A673 (cell line): ENCODE measurements around the gene ZNF664. TPM values are rescaled to one million over a fixed set of nuclear protein-coding genes. Genes with fewer than 3 reads are reported as not detected.

Experiments used
- BruUV-seq: library from RNA; stranded (reverse); fragments of 400-500 nt; replicated peaks from 2 replicates; lab custom pipeline; 2021; lab: Mats Ljungman, UMichigan
- CTCF ChIA-PET: fragments of 300-600 bp; sonication (Branson Sonifier 250); formaldehyde crosslinking; loops from one replicate; lab custom pipeline; 2022; ENCODE audit warnings: antibody characterized with exemption; lab: Charles Lee
- POLR2A ChIA-PET: fragments of 300-600 bp; sonication (Branson Sonifier 250); formaldehyde crosslinking; loops from one replicate; lab custom pipeline; 2022; ENCODE audit warnings: antibody characterized with exemption; ENCODE audit not compliant: low non-redundant PET; lab: Charles Lee
- DNase-seq: peaks from one replicate; pipeline ENCODE4 v3.0.0-alpha.2; 2015; ENCODE audit warnings: low spot score
- H3K27ac ChIP-seq: fragments of 200-600 bp; sonication (generic); 2 replicates; pipeline ENCODE4 v1.5.1; 2016; ENCODE audit warnings: mixed run types, low read depth, mild to moderate bottlenecking, mixed read lengths, antibody characterized with exemption, low read length; ENCODE audit not compliant: poor library complexity, severe bottlenecking
- H3K27me3 ChIP-seq: fragments of 200-600 bp; sonication (generic); replicated peaks from 2 replicates; pipeline ENCODE4 v1.6.1; 2017; ENCODE audit warnings: mixed run types, low read depth, mild to moderate bottlenecking, mixed read lengths, antibody characterized with exemption, low read length; ENCODE audit not compliant: insufficient read depth, poor library complexity
- H3K36me3 ChIP-seq: fragments of 200-600 bp; sonication (generic); 2 replicates; pipeline ENCODE4 v1.6.1; 2016; ENCODE audit warnings: mixed run types, mild to moderate bottlenecking, mixed read lengths, antibody characterized with exemption, low read length; ENCODE audit not compliant: insufficient read depth, poor library complexity, severe bottlenecking
- H3K4me1 ChIP-seq: fragments of 200-600 bp; sonication (generic); 2 replicates; pipeline ENCODE4 v1.6.1; 2017; ENCODE audit warnings: mixed run types, mild to moderate bottlenecking, mixed read lengths, antibody characterized with exemption, low read length; ENCODE audit not compliant: insufficient read depth, poor library complexity, severe bottlenecking
- H3K4me3 ChIP-seq: fragments of 200-600 bp; sonication (generic); 2 replicates; pipeline ENCODE4 v1.5.1; 2016; ENCODE audit warnings: low read depth, mixed run types, mild to moderate bottlenecking, mixed read lengths, low read length; ENCODE audit not compliant: poor library complexity, severe bottlenecking
- H3K9me3 ChIP-seq: fragments of 200-600 bp; sonication (generic); 2 replicates; pipeline ENCODE4 v1.6.1; 2016; ENCODE audit warnings: mixed run types, low read depth, mild to moderate bottlenecking, mixed read lengths, antibody characterized with exemption, low read length; ENCODE audit not compliant: poor library complexity, severe bottlenecking
- EZH2 ChIP-seq: fragments of 200-600 bp; sonication (generic); IDR thresholded peaks from 2 replicates; pipeline ENCODE4 v1.6.1; 2017; ENCODE audit warnings: borderline replicate concordance, low read depth, mild to moderate bottlenecking, mixed read lengths, antibody characterized with exemption, low read length; ENCODE audit not compliant: poor library complexity, severe bottlenecking
- intact Hi-C: fragments of 100-400 bp; cut with micrococcal nuclease; formaldehyde crosslinking; loops from one replicate; pipeline ENCODE4 v1.10.0; 2022; ENCODE audit not compliant: unreplicated experiment
- total RNA-seq: library from RNA; stranded (reverse); gene quantifications from 2 replicates; pipeline ENCODE4 v1.2.3, GENCODE V29; 2021
- TF ChIP-seq, protein P1 (sequence below): fragments of 300-800, 200-600 bp; sonication (generic); conservative IDR thresholded peaks from 2 replicates; pipeline ENCODE4 v1.5.1; 2017; ENCODE audit warnings: low read depth, mild to moderate bottlenecking, antibody characterized with exemption, low read length, moderate library complexity, mixed read lengths

The ZNF664 gene
- total RNA-seq, 1 experiment from 2014 or later: 135 TPM

DNA sequence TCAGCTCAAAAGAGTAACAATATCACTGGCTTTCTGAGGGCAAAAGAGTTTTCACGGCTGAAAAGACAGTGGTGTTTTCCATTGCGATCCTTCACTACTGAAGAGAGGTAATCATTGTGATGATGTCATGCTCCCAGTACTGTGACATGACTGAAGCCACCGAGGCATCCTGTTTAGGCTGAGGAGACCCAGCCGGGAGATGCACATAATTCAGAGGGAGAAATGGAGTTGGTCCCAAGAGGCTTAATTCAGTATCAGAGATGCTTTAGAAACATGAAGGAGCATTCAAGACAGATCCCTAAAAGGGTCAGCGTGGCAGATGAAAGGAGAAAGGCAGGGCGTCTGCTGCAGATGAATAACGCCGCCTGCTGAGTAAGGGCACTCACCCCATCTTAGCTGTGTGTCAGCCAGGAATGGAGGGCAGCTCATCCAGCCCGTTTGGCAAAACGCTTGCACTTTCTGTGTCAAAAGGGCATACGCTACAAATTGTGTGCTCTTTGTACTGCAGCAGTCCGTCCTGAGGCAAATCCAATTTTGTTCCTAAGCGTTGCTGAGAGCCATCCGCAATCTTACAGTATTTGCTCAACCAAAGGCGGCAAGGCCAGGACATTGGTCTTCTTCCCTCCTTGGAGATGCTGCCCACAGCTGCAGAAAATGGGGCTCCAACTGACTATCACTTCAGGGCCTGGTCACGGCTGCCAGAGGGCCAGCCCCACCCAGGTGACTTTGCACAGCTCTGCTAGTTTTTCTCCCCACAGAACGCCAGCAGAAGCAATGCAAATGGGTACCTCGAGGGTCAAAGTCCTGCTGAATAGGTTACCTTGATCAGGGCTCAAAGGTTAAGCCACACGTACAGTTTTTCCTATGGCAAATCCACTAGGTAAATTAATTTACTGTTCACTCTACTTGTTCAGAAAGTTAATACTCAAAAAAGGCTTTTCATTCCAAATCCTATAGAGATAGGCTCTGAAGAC is 23.9 kb upstream of the ZNF664 start:
- TF ChIP-seq, protein P1, sequence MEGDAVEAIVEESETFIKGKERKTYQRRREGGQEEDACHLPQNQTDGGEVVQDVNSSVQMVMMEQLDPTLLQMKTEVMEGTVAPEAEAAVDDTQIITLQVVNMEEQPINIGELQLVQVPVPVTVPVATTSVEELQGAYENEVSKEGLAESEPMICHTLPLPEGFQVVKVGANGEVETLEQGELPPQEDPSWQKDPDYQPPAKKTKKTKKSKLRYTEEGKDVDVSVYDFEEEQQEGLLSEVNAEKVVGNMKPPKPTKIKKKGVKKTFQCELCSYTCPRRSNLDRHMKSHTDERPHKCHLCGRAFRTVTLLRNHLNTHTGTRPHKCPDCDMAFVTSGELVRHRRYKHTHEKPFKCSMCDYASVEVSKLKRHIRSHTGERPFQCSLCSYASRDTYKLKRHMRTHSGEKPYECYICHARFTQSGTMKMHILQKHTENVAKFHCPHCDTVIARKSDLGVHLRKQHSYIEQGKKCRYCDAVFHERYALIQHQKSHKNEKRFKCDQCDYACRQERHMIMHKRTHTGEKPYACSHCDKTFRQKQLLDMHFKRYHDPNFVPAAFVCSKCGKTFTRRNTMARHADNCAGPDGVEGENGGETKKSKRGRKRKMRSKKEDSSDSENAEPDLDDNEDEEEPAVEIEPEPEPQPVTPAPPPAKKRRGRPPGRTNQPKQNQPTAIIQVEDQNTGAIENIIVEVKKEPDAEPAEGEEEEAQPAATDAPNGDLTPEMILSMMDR: no peak
- no peak for TF ChIP-seq EZH2
- Histone ChIP-seq H3K27me3 (no peaks in the 10 kb centered on the region), H3K27ac (no peak overlapping the region), H3K4me1 (no peaks in the 10 kb centered on the region), H3K36me3 (no peaks in the 10 kb centered on the region), H3K4me3 (no peak overlapping the region), H3K9me3 (no peaks in the 10 kb centered on the region)
- intact Hi-C loops: no loop called here
- ChIA-PET POLR2A (no interaction called here), CTCF (no interaction called here)
- BruUV-seq: no TSS peak
- no peak for DNase-seq

DNA sequence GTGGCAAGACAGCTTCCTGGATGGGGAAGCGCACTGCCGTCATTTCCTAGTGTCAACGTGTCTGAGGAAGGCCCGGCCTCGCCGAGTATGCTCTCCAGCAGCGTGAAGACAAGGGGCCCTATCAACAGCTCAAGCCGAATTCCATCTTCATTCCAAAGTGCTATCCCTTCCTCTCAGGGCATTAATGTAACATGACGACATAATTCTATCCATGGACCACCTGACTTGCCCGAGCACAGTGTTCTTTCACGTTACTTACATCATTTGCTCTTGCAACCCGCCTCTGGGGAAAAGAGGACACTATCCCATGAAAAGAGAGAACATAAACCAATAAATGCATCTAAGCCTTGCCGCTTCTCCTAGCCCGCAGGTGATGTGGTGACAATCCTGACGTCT is 23.2 kb upstream of the ZNF664 start:
- DNase-seq: no peak
- Histone ChIP-seq H3K27me3 (no peaks in the 10 kb centered on the region), H3K27ac (no peak overlapping the region), H3K36me3 (no peaks in the 10 kb centered on the region), H3K4me1 (no peaks in the 10 kb centered on the region), H3K9me3 (no peaks in the 10 kb centered on the region), H3K4me3 (no peak overlapping the region)
- ChIA-PET POLR2A (interaction anchor here (0.6 kb wide), 1 partner anchor 37 kb away, joined by 3 read pairs; no protein-coding TSS in a partner anchor), CTCF (no interaction called here)
- TF ChIP-seq, protein P1: no peak
- TF ChIP-seq EZH2: no peak
- BruUV-seq: no TSS peak
- intact Hi-C loops: no loop called here

- no TSS peak for BruUV-seq
These were observed 22.3 kb upstream of the ZNF664 start for GRCh38 chr12:123950476-123951349.

More at GRCh38 chr12:123950476-123951349, 22.3 kb upstream of the ZNF664 start:
- Histone ChIP-seq H3K36me3 (no peaks in the 10 kb centered on the region), H3K4me3 (no peak overlapping the region), H3K27me3 (no peaks in the 10 kb centered on the region), H3K27ac (no peak overlapping the region), H3K9me3 (no peaks in the 10 kb centered on the region), H3K4me1 (no peaks in the 10 kb centered on the region)
- POLR2A ChIA-PET: interaction anchor here (0.6 kb wide), 1 partner anchor 38 kb away, joined by 3 read pairs; no protein-coding TSS in a partner anchor
- no peak for DNase-seq
- intact Hi-C loops: no loop called here
- CTCF ChIA-PET: no interaction called here
- TF ChIP-seq, protein P1: no peak
- TF ChIP-seq EZH2: no peak
